AG04450 (cell line): ENCODE data around the gene ATP5IF1. TPM values are rescaled to one million over a fixed set of nuclear protein-coding genes. Genes with fewer than 3 reads are reported as not detected.
A peak's percentile ranks its signal among the peaks of the same experiment; 100 is the strongest.

ENCODE experiments used
- CTCF ChIA-PET: fragments of 300-600, 350-600 bp; formaldehyde crosslinking; extraction: SDS; loops from one replicate; lab custom pipeline; 2022; ENCODE audit warnings: antibody characterized with exemption, inconsistent platforms; lab: Charles Lee
- POLR2A ChIA-PET: fragments of 350-600 bp; formaldehyde crosslinking; extraction: SDS; loops from one replicate; lab custom pipeline; 2021; ENCODE audit warnings: antibody characterized with exemption, inconsistent platforms; lab: Yijun Ruan, JAX
- DNase-seq: peaks from one replicate; pipeline ENCODE4 v3.0.0-alpha.2; 2011; ENCODE audit warnings: low read depth, low spot score
- H3K27ac ChIP-seq: one replicate; pipeline ENCODE4 v1.5.1; 2012; ENCODE audit warnings: low read depth, low read length, control low read depth
- H3K27me3 ChIP-seq: one replicate; pipeline ENCODE4 v1.6.0; 2012; ENCODE audit warnings: low read length; ENCODE audit not compliant: control insufficient read depth, insufficient read depth
- H3K4me3 ChIP-seq: 2 replicates; pipeline ENCODE4 v1.5.1; 2011; ENCODE audit warnings: mild to moderate bottlenecking, low read depth, low read length, control low read depth
- H3K9me3 ChIP-seq: 2 replicates; pipeline ENCODE4 v1.5.1; 2012; ENCODE audit warnings: low read length; ENCODE audit not compliant: control insufficient read depth, insufficient read depth
- CTCF ChIP-seq: IDR thresholded peaks from 2 replicates; pipeline ENCODE4 v1.5.1; 2011; ENCODE audit warnings: low read depth, low read length, control low read depth, inconsistent platforms
- polyA plus RNA-seq: library from polyadenylated mRNA; depleted of rRNA; stranded (reverse); fragments of >200 nt; gene quantifications from 2 replicates; pipeline ENCODE4 v1.2.3, GENCODE V29; 2011

ATP5IF1 gene
- polyA plus RNA-seq, 1 experiment: 189 TPM

DNA sequence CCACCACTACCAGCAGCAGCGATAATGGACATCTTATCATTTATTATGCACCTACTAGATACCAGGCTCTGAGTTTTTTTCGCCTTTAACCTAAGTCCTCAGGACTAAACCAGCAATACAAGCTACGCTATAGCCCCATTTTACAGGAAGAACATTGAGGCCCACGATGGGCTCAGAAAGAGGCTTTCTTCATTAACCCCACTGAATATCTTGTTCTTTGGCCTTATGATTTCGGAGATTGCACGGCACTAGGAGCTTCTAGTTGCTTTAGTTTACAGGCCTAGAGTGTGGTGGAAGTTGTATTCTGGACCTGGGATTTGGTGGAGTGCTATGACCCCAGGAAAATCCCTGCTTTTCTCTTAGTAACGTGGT is 24.9 kb downstream of the ATP5IF1 start:
- ChIA-PET CTCF (interaction anchor here (0.5 to 5.1 kb wide), 2 partner anchors 11 to 77 kb away, joined by 5 to 69 read pairs; no protein-coding TSS in a partner anchor), POLR2A (interaction anchor here (0.6 to 5.8 kb wide), 6 partner anchors 10 to 280 kb away, joined by 3 to 46 read pairs (median 7); partner anchors contain the start of genes ATP5IF1 and MED18)
- no peak overlapping the region for H3K27ac ChIP-seq

DNA sequence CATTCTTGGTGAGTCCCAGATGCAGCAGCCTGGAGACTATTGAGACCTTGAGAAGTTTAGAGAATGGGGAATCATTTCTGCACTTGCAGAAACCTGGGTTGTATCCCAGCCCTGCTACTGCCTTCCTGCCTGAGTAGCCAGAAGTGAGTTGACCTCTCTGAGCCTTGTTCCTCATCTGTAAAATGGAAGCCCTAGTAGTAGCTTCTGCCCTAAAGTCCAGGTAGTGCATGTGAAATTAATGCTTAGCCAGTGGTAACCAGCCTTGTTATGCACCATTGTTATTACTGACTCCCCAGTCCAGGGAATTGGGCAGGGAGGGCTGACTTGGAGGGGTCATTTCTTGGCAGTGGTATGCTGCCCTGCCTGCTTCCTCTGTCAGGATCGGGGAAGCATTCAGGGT is 29.0 kb downstream of the ATP5IF1 start:
- no peak for DNase-seq
- POLR2A ChIA-PET: no interaction called here

More for the DNA sequence above, 24.9 kb downstream of the ATP5IF1 start:
- H3K4me3 ChIP-seq: peak overlapping the region; percentile 93
- no peaks in the 10 kb centered on the region for H3K27me3 ChIP-seq
- DNase-seq: no peak
- no peaks in the 10 kb centered on the region; the same call in 1 of the 2 replicates for H3K9me3 ChIP-seq
- no peak for TF ChIP-seq CTCF

DNA sequence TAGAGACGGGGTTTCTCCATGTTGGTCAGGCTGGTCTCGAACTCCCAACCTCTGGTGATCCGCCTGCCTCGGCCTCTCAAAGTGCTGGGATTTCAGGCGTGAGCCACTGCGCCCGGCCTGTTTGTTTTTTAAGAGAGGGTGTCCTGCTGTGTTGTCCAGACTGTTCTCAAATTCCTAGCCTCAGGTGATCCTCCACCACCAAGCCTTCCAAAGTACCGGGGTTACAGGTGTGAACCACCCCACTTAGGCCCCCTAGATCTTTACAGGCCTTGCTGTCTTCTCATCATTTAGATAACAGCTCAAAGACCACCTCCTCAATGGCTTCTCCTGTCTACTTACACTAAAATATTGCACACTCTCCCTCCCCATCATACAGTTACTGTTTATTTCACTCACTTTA is 29.7 kb downstream of the ATP5IF1 start:
- ChIA-PET POLR2A (interaction anchor here (0.6 to 1.4 kb wide), 2 partner anchors 63 to 251 kb away, joined by 3 read pairs; partner anchors contain the start of gene MED18), CTCF (interaction anchor here (2.5 kb wide), 1 partner anchor 17 kb away, joined by 13 read pairs; no protein-coding TSS in a partner anchor)

More for the DNA sequence above, 29.0 kb downstream of the ATP5IF1 start:
- Histone ChIP-seq H3K9me3 (no peaks in the 10 kb centered on the region; the same call in 1 of the 2 replicates), H3K27ac (no peak overlapping the region), H3K27me3 (no peaks in the 10 kb centered on the region), H3K4me3 (no peak overlapping the region)
- no peak for TF ChIP-seq CTCF
- CTCF ChIA-PET: no interaction called here

GRCh38 chr1:28266920-28267322 is 31.0 kb downstream of the ATP5IF1 start:
- no peak overlapping the region for H3K27ac ChIP-seq
- POLR2A ChIA-PET: no interaction called here
- no peaks in the 10 kb centered on the region for H3K27me3 ChIP-seq
- no peak for TF ChIP-seq CTCF
- H3K4me3 ChIP-seq: no peak overlapping the region
- CTCF ChIA-PET: interaction anchor here (2.5 kb wide), 1 partner anchor 18 kb away, joined by 13 read pairs; no protein-coding TSS in a partner anchor
- DNase-seq: no peak
- H3K9me3 ChIP-seq: no peaks in the 10 kb centered on the region

More for the DNA sequence above, 29.7 kb downstream of the ATP5IF1 start:
- no peak for DNase-seq
- Histone ChIP-seq H3K27ac (no peak overlapping the region), H3K9me3 (no peaks in the 10 kb centered on the region), H3K4me3 (no peak overlapping the region), H3K27me3 (no peaks in the 10 kb centered on the region)
- no peak for TF ChIP-seq CTCF

GRCh38 chr1:28267633-28268032 is 31.7 kb downstream of the ATP5IF1 start:
- Histone ChIP-seq H3K27me3 (no peaks in the 10 kb centered on the region), H3K4me3 (no peak overlapping the region), H3K27ac (no peak overlapping the region), H3K9me3 (no peaks in the 10 kb centered on the region)
- no peak for TF ChIP-seq CTCF
- CTCF ChIA-PET: interaction anchor here (2.5 kb wide), 1 partner anchor 19 kb away, joined by 13 read pairs; no protein-coding TSS in a partner anchor
- POLR2A ChIA-PET: interaction anchor here (0.6 kb wide), 1 partner anchor 52 kb away, joined by 3 read pairs; no protein-coding TSS in a partner anchor
- no peak for DNase-seq
